K562 (cell line): ENCODE results near the gene C20orf96. TPM values are rescaled to one million over a fixed set of nuclear protein-coding genes. Genes with fewer than 3 reads are reported as not detected.

Experiments
- ATAC-seq: fragments of 200-7000 bp; cut with Tn5 transposase; 3 replicates; pipeline ENCODE4 v1.9.1; 2020; ENCODE audit warnings: moderate library complexity
- BruUV-seq: library from RNA; stranded (reverse); fragments of 400-500 nt; replicated peaks from 2 replicates; lab custom pipeline; 2021; lab: Mats Ljungman, UMichigan
- CTCF ChIA-PET: fragments of 300-600 bp; formaldehyde crosslinking; extraction: SDS; loops from one replicate; lab custom pipeline; 2021; ENCODE audit warnings: low intra/inter-chr PET ratio; lab: Yijun Ruan, JAX
- POLR2A ChIA-PET: fragments of 300-600, 350-650 bp; sonication (Branson Sonifier 250); formaldehyde crosslinking; extraction: SDS; loops from one replicate; lab custom pipeline; 2021; ENCODE audit warnings: antibody characterized with exemption, inconsistent platforms; lab: Yijun Ruan, JAX
- DNase-seq, 4 experiments: peaks; one replicate each; pipeline versions ENCODE4 v3.0.0 to v3.0.0-alpha.2; 2011 to 2018; ENCODE audit warnings: low spot score in 3 of 4, mixed read lengths in 3 of 4; ENCODE audit errors: extremely low read depth in 1 of 4
- FAIRE-seq: peaks from 2 replicates; lab custom pipeline; 2011; peaks lifted over from hg19 to GRCh38; lab: Jason Lieb, UNC
- H2AFZ ChIP-seq: 2 replicates; pipeline ENCODE4 v1.6.0; 2011; ENCODE audit warnings: low read depth, low read length, control low read depth, inconsistent platforms
- H3K27ac ChIP-seq: fragments of 200-600 bp; 3 replicates; pipeline ENCODE4 v1.8.0; 2011; ENCODE audit warnings: low read depth, mild to moderate bottlenecking, control low read depth, inconsistent platforms, low read length, moderate library complexity, mixed read lengths; ENCODE audit errors: extremely low read depth
- H3K27me3 ChIP-seq, 2 experiments: fragments of 300-600 bp in 1 of 2; 2 replicates in 1 of 2; 3 replicates in 1 of 2; pipeline versions ENCODE4 v1.6.0 to v1.8.0; 2011; ENCODE audit warnings: inconsistent platforms in 2 of 2, low read length in 2 of 2, mild to moderate bottlenecking in 1 of 2, mixed read lengths in 1 of 2, moderate library complexity in 1 of 2; ENCODE audit not compliant: control insufficient read depth in 2 of 2, insufficient read depth in 2 of 2
- H3K36me3 ChIP-seq: fragments of 300-600 bp; 3 replicates; pipeline ENCODE4 v1.8.0; 2011; ENCODE audit warnings: mild to moderate bottlenecking, low read length, inconsistent platforms; ENCODE audit not compliant: control insufficient read depth, insufficient read depth
- H3K4me1 ChIP-seq, 2 experiments: fragments of 200-600 bp in 1 of 2; replicated peaks in 1 of 2; 2 replicates in 1 of 2; 3 replicates in 1 of 2; pipeline versions ENCODE4 v1.5.1 to v1.8.0; 2011; ENCODE audit warnings: inconsistent platforms in 2 of 2, low read length in 2 of 2, mild to moderate bottlenecking in 1 of 2, mixed read lengths in 1 of 2, moderate library complexity in 1 of 2; ENCODE audit not compliant: control insufficient read depth in 2 of 2, insufficient read depth in 2 of 2
- H3K4me2 ChIP-seq: 2 replicates; pipeline ENCODE4 v1.6.1; 2011; ENCODE audit warnings: low read length, control low read depth, inconsistent platforms, mixed read lengths; ENCODE audit not compliant: insufficient read depth
- H3K4me3 ChIP-seq: fragments of 200-600 bp; sonication (generic), shearing (Covaris generic); 2 replicates; pipeline ENCODE4 v1.5.1; 2016; ENCODE audit warnings: control low read depth, inconsistent platforms
- H3K79me2 ChIP-seq: fragments of 200-600 bp; 3 replicates; pipeline ENCODE4 v1.8.0; 2011; ENCODE audit warnings: low read length, inconsistent platforms; ENCODE audit not compliant: control insufficient read depth, insufficient read depth
- H3K9ac ChIP-seq, 2 experiments: 2 replicates each; pipeline versions ENCODE4 v1.6.0 to v1.6.1; 2011; ENCODE audit warnings: low read depth in 2 of 2, low read length in 2 of 2, control low read depth in 1 of 2, inconsistent platforms in 1 of 2, mild to moderate bottlenecking in 1 of 2, mixed read lengths in 1 of 2; ENCODE audit not compliant: insufficient read depth in 1 of 2
- H3K9me1 ChIP-seq: one replicate; pipeline ENCODE4 v1.6.0; 2011; ENCODE audit warnings: inconsistent platforms, mild to moderate bottlenecking, low read length, moderate library complexity; ENCODE audit not compliant: control insufficient read depth, insufficient read depth
- H3K9me3 ChIP-seq: replicated peaks from 2 replicates; pipeline ENCODE4 v1.5.1; 2011; ENCODE audit warnings: low read depth, low read length, inconsistent platforms; ENCODE audit not compliant: control insufficient read depth, insufficient read depth
- H4K20me1 ChIP-seq: replicated peaks from 2 replicates; pipeline ENCODE4 v1.6.1; 2011; ENCODE audit warnings: low read length, inconsistent platforms, mixed read lengths; ENCODE audit not compliant: control insufficient read depth, insufficient read depth
- ADNP ChIP-seq: fragments of 200-800 bp; sonication (Bioruptor generic); IDR thresholded peaks from 2 replicates; pipeline ENCODE4 v1.6.1; 2016; ENCODE audit warnings: missing genetic modification characterization, missing compliant biosample characterization
- CBX8 ChIP-seq: fragments of 200-600 bp; sonication (generic); IDR thresholded peaks from 2 replicates; pipeline ENCODE4 v1.6.1; 2012; ENCODE audit warnings: borderline replicate concordance, mixed run types, low read depth, mild to moderate bottlenecking, moderate library complexity, mixed read lengths, low read length, control low read depth, inconsistent platforms; ENCODE audit not compliant: poor library complexity, severe bottlenecking; ENCODE audit errors: extremely low read depth
- NFATC3 ChIP-seq: fragments of 450-650 bp; IDR thresholded peaks from 2 replicates; pipeline ENCODE4 v1.6.1; 2017; ENCODE audit warnings: mild to moderate bottlenecking
- RBBP5 ChIP-seq: fragments of 200-600 bp; sonication (generic); IDR thresholded peaks from 2 replicates; pipeline ENCODE4 v1.6.1; 2012; ENCODE audit warnings: borderline replicate concordance, mild to moderate bottlenecking, low read length, control low read depth, inconsistent platforms; ENCODE audit not compliant: insufficient read depth, poor library complexity, severe bottlenecking
- ZFX ChIP-seq: sonication (generic); formaldehyde crosslinking; IDR thresholded peaks from 2 replicates; pipeline ENCODE4 v1.8.0; 2022; ENCODE audit warnings: mild to moderate bottlenecking, missing genetic modification reagents, moderate library complexity
- WGBS: fragments of 100-300 bp; shearing (Covaris generic); methylation state at CpG from one replicate; pipeline ENCODE4 v1.1.6; 2016; ENCODE audit warnings: low coverage, mixed read lengths; ENCODE audit not compliant: insufficient coverage; ENCODE audit errors: missing lambda C conversion rate; 5-methylcytosine and 5-hydroxymethylcytosine counted together
- in situ Hi-C: fragments of 300-500 bp; cut with MboI; formaldehyde crosslinking; loops from 4 replicates; pipeline ENCODE4 v1.15.0; 2018; ENCODE audit warnings: inconsistent platforms, mixed read lengths
- intact Hi-C: fragments of 100-400 bp; cut with micrococcal nuclease; formaldehyde crosslinking; loops from 2 replicates; pipeline ENCODE4 v1.14.2; 2022
- polyA plus RNA-seq, 8 experiments: library from polyadenylated mRNA; depleted of rRNA in 4 of 8; stranded (reverse) in 5 of 8; unstranded in 3 of 8; fragments of >200 nt; fragmentation: Nextera tagmentation in 2 of 8; fragmentation: Illumina TruSeq in 1 of 8; extraction: Ambion mirVana in 2 of 8; extraction: Trizol in 1 of 8; gene quantifications; 2 replicates each; pipeline versions ENCODE4 v1.2.1 to v1.2.3, GENCODE V29; 2011 to 2014; ENCODE audit warnings: inconsistent platforms in 1 of 8, missing spikeins in 1 of 8
- total RNA-seq, 7 experiments: library from RNA; depleted of rRNA in 6 of 7; stranded (reverse); fragments of >200 nt in 6 of 7; fragmentation: Illumina TruSeq in 2 of 7; extraction: Trizol in 2 of 7; gene quantifications; 2 replicates each; pipeline versions ENCODE4 v1.2.1 to v1.2.3, GENCODE V29; 2011 to 2021; ENCODE audit warnings: low replicate concordance in 1 of 7
- TF ChIP-seq, protein P1 (sequence below): fragments of 250-450 bp; sonication (Bioruptor Pico); IDR thresholded peaks from 2 replicates; pipeline ENCODE4 v1.5.1; 2021; ENCODE audit warnings: mild to moderate bottlenecking
- TF ChIP-seq, protein P2 (sequence below), 2 experiments: fragments of 200-800 bp in 1 of 2; sonication (Bioruptor generic) in 1 of 2; sonication (generic) in 1 of 2; formaldehyde crosslinking in 1 of 2; IDR thresholded peaks in 1 of 2; conservative IDR thresholded peaks in 1 of 2; 2 replicates each; pipeline versions ENCODE4 v1.5.0 to v1.6.1; 2016 to 2020; ENCODE audit warnings: missing compliant biosample characterization in 1 of 2, missing genetic modification characterization in 1 of 2, missing genetic modification reagents in 1 of 2
- TF ChIP-seq, protein P3 (sequence below): fragments of 450-650 bp; formaldehyde crosslinking; conservative IDR thresholded peaks from 2 replicates; pipeline ENCODE4 v1.4.0; 2022; ENCODE audit warnings: mild to moderate bottlenecking, missing genetic modification characterization
- TF ChIP-seq, protein P4 (sequence below): fragments of 450-650 bp; IDR thresholded peaks from 2 replicates; pipeline ENCODE4 v1.6.1; 2016; ENCODE audit warnings: missing biosample characterization, missing genetic modification characterization
- TF ChIP-seq, protein P5 (sequence below): fragments of 250-450 bp; sonication (Bioruptor Pico); IDR thresholded peaks from 2 replicates; pipeline ENCODE4 v1.8.0; 2021; ENCODE audit warnings: moderate library complexity, mild to moderate bottlenecking, inconsistent platforms

The C20orf96 gene
- total and polyA plus RNA-seq, 9 of the 15 experiments (the other 6 are each of a cell fraction or from before 2014, with no cell fraction given) = 1.7 to 11.7 (median 4.2) TPM

DNA sequence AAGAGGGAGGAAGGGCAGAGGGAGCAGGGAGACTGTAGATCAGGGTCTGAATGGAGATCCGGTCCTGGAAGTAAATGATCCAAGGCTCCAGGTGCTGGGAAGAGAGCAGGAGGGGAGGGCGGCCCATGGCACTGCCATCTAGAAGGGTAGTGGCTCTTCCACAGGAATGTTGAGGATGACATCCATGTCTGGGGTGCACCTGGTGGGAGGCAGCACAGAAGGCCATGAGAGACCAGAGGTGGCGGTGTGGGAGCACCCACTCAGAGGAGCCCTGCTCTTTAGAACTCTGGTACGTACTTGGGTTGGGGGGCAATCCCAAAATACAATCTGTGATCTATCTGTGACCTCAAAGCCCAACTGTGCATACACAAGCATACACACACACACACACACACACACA lies 19.5 kb downstream of the C20orf96 start (continued):
- TF ChIP-seq, protein P1, sequence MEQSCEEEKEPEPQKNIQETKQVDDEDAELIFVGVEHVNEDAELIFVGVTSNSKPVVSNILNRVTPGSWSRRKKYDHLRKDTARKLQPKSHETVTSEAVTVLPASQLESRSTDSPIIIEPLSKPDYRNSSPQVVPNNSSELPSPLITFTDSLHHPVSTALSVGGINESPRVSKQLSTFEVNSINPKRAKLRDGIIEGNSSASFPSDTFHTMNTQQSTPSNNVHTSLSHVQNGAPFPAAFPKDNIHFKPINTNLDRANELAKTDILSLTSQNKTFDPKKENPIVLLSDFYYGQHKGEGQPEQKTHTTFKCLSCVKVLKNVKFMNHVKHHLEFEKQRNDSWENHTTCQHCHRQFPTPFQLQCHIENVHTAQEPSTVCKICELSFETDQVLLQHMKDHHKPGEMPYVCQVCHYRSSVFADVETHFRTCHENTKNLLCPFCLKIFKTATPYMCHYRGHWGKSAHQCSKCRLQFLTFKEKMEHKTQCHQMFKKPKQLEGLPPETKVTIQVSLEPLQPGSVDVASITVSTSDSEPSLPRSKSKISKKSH (CRISPR knock-in tag) = no peak
- TF ChIP-seq, protein P2, sequence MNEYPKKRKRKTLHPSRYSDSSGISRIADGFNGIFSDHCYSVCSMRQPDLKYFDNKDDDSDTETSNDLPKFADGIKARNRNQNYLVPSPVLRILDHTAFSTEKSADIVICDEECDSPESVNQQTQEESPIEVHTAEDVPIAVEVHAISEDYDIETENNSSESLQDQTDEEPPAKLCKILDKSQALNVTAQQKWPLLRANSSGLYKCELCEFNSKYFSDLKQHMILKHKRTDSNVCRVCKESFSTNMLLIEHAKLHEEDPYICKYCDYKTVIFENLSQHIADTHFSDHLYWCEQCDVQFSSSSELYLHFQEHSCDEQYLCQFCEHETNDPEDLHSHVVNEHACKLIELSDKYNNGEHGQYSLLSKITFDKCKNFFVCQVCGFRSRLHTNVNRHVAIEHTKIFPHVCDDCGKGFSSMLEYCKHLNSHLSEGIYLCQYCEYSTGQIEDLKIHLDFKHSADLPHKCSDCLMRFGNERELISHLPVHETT (CRISPR knock-in tag; conservative IDR thresholded peaks at IDR 0.05 in 1 of 2, IDR thresholded peaks at IDR 0.05 in 1 of 2) = no peak
- TF ChIP-seq, protein P3, sequence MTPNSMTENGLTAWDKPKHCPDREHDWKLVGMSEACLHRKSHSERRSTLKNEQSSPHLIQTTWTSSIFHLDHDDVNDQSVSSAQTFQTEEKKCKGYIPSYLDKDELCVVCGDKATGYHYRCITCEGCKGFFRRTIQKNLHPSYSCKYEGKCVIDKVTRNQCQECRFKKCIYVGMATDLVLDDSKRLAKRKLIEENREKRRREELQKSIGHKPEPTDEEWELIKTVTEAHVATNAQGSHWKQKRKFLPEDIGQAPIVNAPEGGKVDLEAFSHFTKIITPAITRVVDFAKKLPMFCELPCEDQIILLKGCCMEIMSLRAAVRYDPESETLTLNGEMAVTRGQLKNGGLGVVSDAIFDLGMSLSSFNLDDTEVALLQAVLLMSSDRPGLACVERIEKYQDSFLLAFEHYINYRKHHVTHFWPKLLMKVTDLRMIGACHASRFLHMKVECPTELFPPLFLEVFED (CRISPR knock-in tag) = no peak

DNA sequence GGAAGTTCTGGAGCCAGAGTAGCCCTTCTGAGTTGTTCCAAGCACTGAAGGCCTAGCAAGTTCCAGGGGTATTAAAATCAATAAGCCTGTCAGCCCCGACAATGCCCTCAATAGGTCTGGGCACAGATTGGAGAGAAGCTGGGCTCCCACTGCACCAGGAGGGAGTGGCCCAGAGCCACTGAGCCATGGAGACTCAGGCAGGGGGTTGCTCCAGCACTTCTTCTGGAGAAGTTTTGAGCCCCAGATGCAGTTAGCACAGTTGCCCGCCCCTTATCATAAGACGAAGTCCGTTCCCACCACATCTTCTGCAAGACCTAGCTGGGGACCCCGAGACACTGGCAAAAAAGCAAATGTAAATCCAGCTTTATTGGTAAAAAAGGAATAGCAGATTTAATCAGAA lies 20.0 kb downstream of the C20orf96 start:
- ATAC-seq = no peak
- intact Hi-C loops = no loop called here

More for the DNA sequence above, 20.0 kb downstream of the C20orf96 start:
- no TSS peak for BruUV-seq
- Histone ChIP-seq H3K9ac (no peak overlapping the region), H3K79me2 (no peaks in the 10 kb centered on the region), H3K9me3 (no peaks in the 10 kb centered on the region), H3K4me2 (no peak overlapping the region), H3K4me3 (no peak overlapping the region), H3K9me1 (no peaks in the 10 kb centered on the region), H3K27me3 (no peaks in the 10 kb centered on the region), H3K27ac (no peak overlapping the region), H3K4me1 (peaks cover 9 to 11% of the 10 kb centered on the region in 2 experiments; a peak in 4 of 5 replicates), H2AFZ (no peak overlapping the region), H3K36me3 (no peaks in the 10 kb centered on the region; the same call in 2 of the 3 replicates), H4K20me1 (no peaks in the 10 kb centered on the region)
- TF ChIP-seq ZFX (CRISPR knock-in tag) (no peak), NFATC3 (no peak), CBX8 (no peak), ADNP (tag) (no peak), RBBP5 (no peak)
- TF ChIP-seq, protein P4, sequence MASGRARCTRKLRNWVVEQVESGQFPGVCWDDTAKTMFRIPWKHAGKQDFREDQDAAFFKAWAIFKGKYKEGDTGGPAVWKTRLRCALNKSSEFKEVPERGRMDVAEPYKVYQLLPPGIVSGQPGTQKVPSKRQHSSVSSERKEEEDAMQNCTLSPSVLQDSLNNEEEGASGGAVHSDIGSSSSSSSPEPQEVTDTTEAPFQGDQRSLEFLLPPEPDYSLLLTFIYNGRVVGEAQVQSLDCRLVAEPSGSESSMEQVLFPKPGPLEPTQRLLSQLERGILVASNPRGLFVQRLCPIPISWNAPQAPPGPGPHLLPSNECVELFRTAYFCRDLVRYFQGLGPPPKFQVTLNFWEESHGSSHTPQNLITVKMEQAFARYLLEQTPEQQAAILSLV = no peak
- TF ChIP-seq, protein P5, sequence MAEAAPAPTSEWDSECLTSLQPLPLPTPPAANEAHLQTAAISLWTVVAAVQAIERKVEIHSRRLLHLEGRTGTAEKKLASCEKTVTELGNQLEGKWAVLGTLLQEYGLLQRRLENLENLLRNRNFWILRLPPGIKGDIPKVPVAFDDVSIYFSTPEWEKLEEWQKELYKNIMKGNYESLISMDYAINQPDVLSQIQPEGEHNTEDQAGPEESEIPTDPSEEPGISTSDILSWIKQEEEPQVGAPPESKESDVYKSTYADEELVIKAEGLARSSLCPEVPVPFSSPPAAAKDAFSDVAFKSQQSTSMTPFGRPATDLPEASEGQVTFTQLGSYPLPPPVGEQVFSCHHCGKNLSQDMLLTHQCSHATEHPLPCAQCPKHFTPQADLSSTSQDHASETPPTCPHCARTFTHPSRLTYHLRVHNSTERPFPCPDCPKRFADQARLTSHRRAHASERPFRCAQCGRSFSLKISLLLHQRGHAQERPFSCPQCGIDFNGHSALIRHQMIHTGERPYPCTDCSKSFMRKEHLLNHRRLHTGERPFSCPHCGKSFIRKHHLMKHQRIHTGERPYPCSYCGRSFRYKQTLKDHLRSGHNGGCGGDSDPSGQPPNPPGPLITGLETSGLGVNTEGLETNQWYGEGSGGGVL (CRISPR knock-in tag) = no peak
- in situ Hi-C loops = no loop called here
- WGBS = 44% methylated on average over 2 of the region's 5 CpGs
- DNase-seq (no peak), FAIRE-seq (no peak)
- CTCF ChIA-PET = no interaction called here
- POLR2A ChIA-PET = interaction anchor here (1.6 kb wide), 1 partner anchor 12 kb away, joined by 3 read pairs; no protein-coding TSS in a partner anchor
